ENCODE measurements around the gene ADCY7. TPM values are rescaled to one million over a fixed set of nuclear protein-coding genes. Genes with fewer than 3 reads are reported as not detected.

Gene ADCY7
- total RNA-seq, 1 experiment from 2014 or later, result 10.5 TPM

DNA sequence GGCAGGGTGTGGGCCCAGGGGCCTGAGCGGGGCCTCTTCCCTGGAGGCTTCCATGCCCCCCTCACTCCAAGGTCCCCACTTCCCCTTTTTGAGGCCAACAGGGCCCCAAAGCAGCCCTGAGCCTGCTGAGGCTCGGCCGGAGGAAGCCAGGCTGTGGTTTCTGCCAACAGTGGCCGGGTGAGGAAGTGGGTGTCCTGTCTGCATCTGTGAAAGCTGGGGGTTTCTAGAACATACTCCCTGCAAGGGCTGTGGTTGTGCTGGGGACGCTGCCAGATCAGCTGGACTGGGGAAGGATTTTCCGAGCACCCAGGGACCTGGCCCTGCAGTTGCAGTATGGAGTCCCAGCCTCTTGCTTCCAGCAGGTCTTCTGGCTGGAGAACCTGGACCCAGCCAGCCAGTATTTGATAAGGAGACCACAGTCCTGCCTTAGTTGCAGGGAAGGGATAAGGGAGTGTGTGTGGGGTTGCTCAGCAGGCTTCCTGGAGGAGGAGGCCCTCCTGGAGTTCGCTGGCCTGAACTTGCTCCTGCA lies 15.7 kb downstream of the ADCY7 start:
- no peak for DNase-seq (ENCODE audit: low read depth)

DNA sequence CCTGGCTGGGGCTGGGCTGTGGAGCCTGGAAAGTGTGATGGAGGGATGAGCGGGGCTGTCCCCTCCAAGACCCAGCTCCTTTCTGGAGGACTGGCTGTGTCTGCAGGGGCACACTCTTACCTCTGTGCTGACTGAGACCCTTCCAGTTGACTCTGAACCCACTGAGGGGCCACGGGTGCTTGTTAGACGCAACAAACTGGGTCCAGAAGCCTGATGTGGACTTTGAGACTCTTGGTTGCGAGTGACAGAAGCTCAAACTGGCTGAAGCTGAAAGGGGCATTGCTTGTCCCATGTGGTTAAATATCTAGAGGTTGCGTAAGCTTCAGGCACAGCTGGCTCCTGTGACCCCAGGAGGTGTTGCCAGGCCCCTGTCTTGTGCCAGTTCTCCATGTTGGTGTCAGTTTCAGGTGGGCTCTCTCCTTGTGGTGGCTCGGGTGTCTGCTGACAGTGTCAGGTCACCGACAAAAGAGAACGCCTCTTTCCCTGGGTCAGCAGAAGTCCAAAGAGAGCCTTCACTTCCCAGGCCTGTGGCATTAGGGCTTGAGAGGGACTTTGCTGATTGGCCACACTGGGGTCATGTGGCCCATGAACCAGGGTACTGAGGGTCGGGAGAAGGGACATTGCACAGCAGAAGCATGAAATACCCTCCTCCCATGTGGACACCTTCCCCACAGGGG lies 16.7 kb downstream of the ADCY7 start:
- no peak for DNase-seq (ENCODE audit: low read depth)

DNA sequence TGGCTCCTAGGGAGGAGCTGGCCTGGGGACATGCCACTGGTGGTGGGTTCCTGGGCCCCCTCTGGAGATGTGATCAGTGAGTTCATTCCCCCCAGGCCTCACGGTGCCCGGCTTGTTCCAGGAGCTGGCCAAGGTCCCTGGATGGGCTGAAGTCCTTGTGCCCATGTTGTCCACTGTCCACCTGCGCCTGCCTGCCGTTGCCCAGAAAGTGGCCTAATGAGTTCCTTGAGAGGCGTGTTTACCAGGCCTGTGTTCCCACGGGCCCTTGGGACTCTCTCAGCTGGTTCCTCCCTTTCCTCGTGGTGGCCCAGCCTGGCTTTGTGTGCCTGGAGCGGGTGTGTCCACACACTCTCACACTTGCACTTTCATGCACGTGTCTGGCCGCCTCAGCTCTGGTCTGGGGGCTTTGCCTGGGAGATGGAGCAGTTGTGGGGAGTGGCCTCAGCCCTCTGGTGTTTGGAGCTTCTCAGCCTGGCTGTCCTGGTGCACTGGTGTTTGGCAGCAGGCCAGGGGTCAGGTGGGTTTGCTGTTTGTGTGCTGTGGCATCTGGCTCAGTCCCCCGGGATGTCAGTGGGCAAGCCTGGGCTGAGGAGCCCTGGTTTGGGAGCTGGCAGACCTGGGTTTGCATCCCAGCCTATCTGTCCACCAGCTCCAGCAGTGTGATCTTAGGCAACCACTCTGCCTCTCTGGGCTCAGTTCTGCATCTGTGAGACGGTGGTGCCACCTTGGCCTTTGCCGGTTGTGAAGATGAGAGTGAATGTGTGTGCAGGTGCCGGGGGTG lies 18.0 kb downstream of the ADCY7 start:
- DNase-seq (ENCODE audit: low read depth), result no peak

DNA sequence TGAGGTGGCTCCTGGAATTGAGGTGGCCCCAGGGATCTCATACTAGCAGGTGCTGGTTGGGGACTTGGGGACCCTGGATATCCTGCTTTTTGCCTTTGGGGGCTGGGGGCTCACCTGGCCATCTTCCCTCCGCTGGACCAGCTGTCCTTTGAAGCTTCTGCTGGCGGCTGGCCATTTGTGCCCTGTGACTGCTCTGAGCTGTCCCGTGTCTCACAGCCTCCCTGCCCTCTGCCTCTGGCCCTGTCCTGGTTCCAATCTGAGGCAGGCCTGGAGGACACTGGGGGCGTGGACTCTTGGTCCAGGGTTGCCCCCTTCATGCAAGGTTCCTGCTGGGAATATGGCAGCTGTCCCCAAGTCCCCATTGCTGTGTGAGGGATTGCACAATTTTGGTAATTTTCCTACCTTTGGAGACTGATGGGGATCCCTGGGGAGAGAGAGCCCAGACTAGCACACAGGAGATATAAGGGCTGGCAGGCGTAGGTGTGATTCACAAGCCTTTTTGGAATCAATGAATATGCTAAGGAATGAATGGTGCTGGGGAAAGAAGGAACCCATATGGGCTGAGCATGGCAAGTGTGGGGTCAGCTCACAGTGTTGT lies 19.2 kb downstream of the ADCY7 start:
- no peak for DNase-seq (ENCODE audit: low read depth)

DNA sequence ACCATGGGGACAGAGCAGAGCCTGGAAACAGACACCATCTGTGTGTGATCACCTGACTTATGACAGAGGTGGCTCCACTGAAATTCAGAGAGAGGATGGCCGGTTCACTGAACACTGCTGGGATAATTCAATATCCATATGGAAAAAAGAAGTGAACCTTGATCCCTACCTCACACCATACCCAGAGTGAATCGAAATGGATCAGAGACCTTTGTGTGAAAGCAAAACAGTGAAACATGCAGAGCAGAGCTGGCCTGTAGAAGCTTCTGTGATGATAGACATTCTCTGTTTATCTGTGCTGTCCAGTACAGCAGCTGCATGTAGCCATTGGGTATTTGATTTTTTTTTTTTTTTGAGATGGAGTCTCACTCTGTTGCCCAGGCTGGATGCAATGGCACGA lies 20.3 kb downstream of the ADCY7 start:
- no peak for DNase-seq (ENCODE audit: low read depth)

DNA sequence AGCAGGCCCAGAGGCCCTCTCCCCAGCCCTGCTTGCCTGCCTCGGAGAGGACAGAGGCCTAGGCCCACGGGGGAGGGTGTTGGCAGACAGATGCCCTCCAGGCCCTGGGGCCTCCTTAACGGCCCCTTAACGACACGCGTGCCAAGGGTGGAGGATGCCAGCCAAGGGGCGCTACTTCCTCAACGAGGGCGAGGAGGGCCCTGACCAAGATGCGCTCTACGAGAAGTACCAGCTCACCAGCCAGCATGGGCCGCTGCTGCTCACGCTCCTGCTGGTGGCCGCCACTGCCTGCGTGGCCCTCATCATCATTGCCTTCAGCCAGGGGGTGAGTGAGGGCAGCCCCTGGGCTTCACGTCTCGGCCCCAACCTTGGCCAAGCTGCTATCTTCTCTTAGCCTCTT lies 21.7 kb downstream of the ADCY7 start:
- DNase-seq (ENCODE audit: low read depth), result no peak

DNA sequence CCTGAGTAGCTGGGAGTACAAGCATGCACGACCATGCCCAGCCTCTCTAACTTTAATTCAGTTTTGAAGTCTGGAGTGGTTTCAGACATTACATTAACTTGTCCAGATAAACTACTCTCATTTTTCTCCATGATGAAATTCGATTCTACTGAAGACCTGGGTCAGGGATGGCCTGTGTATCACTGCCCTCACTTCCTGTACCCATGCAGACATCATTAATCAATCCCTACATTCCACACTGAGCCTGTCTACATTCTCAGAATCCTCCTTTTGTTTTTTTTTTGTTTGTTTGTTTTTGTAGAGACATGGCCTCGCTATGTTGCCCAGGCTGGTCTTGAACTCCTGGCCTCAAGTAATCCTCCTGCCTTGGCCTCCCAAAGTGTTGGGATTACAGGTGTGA lies 22.6 kb downstream of the ADCY7 start:
- DNase-seq (ENCODE audit: low read depth), result no peak

DNA sequence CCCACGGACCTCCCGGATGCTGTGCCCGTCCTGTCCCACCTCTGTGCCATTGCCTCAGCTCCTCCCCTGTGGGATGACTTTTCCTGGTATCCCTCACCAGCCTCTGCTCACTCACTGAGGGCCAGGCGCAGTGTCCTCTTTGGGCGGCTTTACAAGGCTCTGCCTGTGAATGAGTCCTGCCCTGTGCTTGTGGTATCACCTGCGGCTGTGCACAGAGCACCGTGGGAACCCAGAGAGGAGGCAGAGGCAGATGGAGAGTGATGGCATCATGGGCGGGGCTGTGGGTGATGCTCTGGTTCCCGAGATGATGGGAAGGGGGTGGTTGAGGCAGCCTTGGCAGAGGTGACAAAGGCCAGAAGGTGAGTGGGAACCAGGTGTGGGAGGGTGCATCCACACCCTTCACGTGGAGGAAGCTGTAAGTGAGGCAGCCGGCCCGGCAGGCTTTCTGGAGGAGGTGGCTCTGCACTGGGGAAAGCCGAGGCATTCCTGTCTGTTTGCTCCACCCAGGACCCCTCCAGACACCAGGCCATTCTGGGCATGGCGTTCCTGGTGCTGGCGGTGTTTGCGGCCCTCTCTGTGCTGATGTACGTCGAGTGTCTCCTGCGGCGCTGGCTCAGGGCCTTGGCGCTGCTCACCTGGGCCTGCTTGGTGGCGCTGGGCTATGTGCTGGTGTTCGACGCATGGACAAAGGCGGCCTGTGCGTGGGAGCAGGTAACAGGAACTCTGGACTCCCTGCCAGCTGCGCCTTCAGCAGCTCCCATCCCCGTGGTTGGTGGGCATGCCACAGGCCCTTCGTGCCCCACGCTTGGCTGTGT lies 23.8 kb downstream of the ADCY7 start:
- DNase-seq (ENCODE audit: low read depth), result no peak

DNA sequence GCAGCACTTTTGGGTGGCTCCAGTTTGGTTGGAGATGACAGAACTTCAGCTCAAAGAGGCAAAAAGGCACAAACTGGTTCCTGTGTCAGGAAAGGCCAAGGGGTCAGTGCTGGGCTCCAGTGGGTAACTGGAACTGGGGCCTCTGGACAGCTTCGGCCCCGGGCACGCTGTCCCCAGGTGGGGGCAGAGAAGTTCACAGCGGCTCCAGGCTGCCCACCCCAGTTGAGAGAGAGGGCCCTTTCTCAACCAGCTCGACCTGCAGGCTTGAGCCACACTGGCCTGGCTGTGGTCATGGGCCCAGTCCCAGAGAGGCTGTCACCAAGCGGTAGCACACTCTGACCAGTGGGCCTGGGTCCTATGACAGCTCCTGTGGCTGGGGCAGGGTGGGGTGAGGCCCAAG lies 24.5 kb downstream of the ADCY7 start:
- no peak for DNase-seq (ENCODE audit: low read depth)

DNA sequence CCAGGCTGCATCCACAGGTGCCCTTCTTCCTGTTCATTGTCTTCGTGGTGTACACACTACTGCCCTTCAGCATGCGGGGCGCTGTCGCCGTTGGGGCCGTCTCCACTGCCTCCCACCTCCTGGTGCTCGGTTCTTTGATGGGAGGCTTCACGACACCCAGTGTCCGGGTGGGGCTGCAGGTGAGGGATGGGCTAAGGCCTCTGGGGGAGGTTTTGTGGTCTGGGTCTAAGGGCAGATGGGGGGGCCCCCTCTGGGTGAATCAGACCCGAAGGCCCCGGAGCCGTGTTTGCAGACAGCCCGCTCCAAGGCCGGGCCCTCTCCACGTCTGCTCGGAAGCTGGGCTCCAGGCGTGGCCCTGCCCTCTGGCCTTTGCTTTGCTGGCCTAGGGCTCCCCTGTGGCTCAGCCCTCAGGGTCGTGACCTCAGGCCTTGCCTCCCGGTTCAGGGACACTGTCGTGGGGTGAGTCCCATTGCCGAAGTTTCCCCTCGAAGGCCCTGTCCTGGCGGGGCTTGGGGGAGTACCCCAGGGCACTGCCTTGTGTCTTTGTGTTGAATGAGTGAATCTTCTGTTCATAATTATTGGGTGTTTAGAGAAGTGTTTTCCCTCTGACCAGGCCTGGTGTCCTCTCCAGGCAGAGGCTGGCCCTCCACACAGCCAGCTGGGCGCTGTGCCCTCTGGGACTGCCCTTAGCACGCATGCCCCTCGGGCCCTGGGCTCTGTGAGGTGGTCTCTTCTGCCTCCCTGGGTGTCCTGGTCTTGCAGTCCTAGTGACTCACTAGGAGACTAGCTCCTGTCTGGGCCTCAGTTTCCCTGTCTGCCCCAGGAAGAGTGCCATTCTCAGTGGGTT lies 25.6 kb downstream of the ADCY7 start:
- DNase-seq (ENCODE audit: low read depth), result no peak

DNA sequence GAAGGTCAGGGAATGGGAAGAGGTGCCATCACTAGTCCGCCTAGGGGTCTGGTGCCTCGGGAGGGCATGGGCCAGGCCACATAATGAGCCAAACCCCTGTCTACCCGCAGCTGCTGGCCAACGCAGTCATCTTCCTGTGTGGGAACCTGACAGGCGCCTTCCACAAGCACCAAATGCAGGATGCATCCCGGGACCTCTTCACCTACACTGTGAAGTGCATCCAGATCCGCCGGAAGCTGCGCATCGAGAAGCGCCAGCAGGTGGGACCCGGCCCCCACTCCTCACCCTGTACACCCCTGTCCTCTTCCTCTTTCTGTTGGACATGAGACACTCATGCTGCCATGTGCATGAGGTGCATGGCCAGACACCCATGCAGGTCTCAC lies 26.2 kb downstream of the ADCY7 start:
- no peak for DNase-seq (ENCODE audit: low read depth)

DNA sequence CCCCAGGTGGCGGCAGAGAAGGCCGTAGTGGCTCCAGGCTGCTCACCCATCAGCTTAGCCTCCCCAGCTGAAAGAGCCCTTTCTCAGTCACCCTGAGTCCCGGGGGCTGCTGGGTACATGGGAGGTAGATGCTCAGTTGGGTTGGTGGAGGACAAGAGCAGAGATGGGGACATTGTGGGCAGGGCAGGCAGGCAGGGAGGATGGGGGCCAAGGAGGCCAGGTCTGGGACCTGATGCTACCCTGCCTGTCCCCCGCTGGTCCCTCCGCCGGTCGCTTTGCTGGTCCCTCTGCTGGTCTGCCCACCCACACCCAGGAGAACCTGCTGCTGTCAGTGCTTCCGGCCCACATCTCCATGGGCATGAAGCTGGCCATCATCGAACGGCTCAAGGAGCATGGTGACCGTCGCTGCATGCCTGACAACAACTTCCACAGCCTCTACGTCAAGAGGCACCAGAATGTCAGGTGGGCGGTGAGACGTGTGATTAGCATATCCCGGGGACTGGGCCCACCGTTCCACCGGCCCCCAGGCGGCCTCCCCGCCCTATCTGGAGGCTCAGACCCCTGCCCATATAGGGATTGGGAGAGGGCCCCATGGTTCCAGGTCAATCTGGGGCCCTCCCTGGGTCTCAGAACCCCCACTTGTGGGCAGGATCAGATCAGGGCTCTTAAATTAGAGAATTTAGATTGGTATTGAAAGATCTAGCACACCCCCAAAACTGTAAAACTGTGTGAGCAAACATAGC lies 26.9 kb downstream of the ADCY7 start:
- no peak for DNase-seq (ENCODE audit: low read depth)

DNA sequence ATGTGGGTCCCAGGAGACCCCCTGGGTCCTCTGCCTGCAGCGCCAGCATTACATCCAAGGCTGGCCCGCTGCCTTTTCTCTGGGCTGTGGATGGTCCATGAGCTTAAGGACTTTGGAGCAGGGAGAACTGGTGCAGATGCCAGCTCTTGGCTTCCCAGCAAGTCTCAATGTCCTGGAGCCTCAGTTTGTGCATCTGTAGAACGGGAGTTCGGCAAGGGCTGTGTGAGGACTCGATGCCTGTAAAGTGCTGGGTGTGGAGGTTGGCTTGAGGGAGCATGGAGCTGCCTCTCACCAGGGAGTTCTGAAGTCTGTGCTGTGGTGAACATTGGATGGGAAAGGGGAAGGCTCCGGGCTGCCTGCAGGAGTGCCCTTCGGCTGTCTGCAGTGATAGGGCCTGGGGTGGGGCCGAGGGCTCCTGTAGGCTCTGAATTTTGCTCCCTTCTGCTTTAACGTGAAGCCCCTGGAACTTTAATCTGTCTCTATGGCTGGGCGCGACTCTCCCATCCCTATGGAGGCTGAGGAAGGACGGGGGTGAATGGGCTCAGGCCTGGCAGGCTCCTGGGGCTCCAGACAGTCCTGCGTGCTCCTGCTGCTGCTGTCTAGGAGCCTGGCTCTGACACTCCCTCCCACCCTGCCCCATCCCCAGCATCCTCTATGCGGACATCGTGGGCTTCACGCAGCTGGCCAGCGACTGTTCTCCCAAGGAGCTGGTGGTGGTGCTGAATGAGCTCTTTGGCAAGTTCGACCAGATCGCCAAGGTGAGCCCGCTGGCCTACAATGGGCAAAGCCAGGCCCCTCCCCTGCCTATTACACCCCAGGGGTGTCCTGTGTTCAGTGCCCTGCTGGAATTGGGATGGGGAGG lies 27.9 kb downstream of the ADCY7 start:
- DNase-seq (ENCODE audit: low read depth), result no peak

DNA sequence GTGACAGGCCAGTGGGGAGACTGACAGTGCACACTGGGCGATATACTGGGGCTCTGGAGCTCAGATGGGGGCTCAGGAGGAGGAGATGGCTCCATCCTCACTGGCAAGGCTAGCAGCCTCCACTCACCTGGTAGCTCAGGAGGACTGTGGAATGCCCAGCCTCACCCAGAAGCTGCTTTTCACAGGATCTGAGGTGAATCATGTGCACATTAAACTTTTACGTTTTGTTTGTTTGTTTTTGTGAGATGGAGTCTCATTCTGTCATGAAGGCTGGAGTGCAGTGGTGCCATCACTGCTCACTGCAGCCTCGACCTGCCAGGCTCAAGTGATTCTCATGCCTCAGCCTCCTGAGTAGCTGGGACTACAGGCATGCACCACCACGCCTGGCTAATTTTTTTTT lies 28.6 kb downstream of the ADCY7 start:
- no peak for DNase-seq (ENCODE audit: low read depth)

DNA sequence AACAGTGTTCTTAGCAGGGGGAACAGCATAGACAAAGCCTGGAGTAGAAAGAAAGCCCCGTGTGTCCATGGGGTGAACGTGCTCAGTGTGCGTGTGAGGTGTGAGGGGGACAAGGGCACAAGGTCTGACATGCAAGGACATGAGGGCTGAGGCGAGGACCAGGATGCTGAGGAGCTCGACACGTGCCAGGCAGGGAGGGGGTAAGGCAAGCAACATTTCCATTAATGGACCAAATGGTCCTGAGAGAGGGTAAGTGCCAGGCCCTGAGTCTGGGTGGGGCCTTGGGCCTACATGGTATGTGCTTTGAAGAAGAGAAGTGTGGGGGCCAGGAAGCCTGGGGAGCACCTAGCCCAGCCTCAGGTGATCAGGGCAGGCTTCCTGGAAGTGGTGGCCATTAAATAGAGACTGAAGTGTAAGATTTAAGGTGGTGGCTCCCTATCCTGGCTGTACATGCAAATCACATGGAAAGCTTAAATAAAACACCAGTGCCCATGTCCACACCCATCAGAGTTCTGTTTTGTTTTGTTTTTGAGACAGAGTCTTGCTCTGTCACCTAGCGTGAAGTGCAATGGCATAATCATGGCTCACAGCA lies 29.3 kb downstream of the ADCY7 start:
- DNase-seq (ENCODE audit: low read depth), result no peak

DNA sequence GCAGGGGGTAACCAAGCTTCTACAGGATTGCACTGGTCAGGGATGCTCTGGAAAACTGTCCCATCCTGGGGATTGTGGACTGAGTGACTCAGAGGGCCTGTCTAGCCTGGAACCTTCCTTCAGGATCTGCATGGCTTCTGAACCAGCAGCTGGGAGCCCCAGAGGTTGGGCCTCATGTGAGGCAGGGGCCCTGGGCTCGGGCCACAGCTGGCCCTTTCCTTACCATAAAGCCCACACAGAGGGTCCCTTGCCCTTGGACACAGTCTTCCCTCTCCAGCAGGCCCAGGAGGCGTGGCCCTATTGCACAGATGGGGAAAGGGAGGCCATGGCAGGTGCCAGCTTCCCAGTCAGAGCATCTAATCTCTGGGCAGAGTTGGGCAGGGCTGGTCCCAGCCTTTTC lies 30.5 kb downstream of the ADCY7 start:
- DNase-seq (ENCODE audit: low read depth), result no peak

DNA sequence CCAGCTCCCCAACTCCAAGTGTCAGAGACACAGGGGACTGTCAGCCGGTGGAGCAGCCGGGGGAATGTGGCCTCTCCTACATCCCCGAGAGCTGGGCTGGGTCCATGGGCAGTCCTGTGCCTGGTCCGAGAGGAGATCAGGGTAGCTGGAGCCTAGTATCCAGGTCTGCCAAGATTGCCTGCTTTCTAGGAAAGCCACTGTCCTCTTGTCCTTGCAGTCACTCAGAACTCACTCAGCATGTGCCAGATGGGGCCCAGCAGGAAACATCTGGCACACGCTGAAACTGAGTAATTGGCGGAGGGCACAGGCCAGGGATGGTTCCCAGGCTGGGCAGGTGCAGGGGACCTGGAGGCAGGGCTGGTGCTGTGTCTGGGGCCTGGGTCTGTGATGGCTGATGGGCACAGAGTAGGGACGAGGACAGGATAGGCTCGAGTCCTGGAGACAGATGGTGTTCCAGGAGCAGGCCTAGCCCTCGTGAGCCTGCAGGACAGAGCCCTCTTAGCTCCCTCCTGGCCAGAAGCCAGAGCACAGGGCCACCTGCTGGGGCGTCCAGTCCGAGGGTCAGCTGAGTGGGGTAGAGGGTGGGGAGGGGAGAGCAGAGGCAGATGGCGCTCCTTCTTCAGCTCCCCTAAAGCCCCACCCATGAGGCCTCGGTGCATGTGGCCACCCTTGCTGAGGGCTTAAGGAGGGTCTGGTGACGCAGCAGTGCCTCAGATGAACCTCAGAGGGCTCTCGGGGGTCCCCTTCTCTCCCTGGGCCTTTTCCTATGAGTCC lies 31.1 kb downstream of the ADCY7 start:
- DNase-seq (ENCODE audit: low read depth), result no peak

DNA sequence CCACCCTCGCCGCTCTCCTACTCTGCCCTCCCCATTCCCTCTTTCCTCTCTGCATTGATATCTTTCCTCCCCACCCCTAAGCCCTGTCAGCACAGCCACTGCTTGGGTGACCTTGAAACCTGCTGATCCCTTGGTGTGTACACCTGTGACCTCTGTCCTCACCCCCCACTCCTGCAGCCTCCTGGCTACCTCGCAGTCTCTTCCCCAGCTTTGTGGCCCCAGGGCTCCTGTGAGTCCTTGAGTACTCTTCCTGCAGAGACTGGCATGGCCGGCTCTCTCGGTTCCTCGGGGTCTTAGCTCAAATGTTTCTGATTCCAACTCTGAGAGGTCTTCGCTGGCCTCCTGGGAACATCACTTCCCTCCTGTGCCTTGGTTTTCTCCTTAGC lies 31.7 kb downstream of the ADCY7 start:
- DNase-seq (ENCODE audit: low read depth), result no peak
